ENCODE results near the gene PNPLA3. TPM values are rescaled to one million over a fixed set of nuclear protein-coding genes. Genes with fewer than 3 reads are reported as not detected.

PNPLA3 gene
- total and polyA plus RNA-seq, 2 of the 4 experiments (the other 2 are of a cell fraction) = 3.6 to 7.5 TPM

GRCh38 chr22:43974028-43974545 is 50.5 kb downstream of the PNPLA3 start:
- DNase-seq (no peak), ATAC-seq (ENCODE audit: low read depth) (no peak)
- H2AK5ac ChIP-seq (ENCODE audit: low read depth, low read length) = no peak overlapping the region
- POLR2A ChIA-PET (ENCODE audit: unreplicated experiment) = no interaction called here
- in situ Hi-C loops (cut with MboI; ENCODE audit: low sequenced_read_pairs) (no loop called here), intact Hi-C loops (cut with micrococcal nuclease) (no loop called here), dilution Hi-C loops (cut with HindIII; ENCODE audit: low sequenced_read_pairs, unreplicated experiment) (no loop called here)
- H3K9me3 ChIP-seq (ENCODE audit: control insufficient read depth, insufficient read depth, low read length) = no peaks in the 10 kb centered on the region
- H3K27ac ChIP-seq (ENCODE audit: insufficient read depth, low read length) = no peak overlapping the region
- no peak overlapping the region for H4K5ac ChIP-seq (ENCODE audit: low read depth, low read length)
- no peaks in the 10 kb centered on the region for H3K4me1 ChIP-seq (ENCODE audit: control insufficient read depth, insufficient read depth, low read length)
- no TSS peak for BruUV-seq (replicated peaks)
- H3K79me1 ChIP-seq (ENCODE audit: low read depth in 1 of 2, low read length in 2 of 2) = peaks cover 5% of the 10 kb centered on the region in 2 experiments; a peak in 3 of 4 replicates
- no peaks in the 10 kb centered on the region; the same call in none of the 2 replicates for H4K20me1 ChIP-seq (ENCODE audit: insufficient read depth, low read length)
- no peak overlapping the region for H2BK20ac ChIP-seq (ENCODE audit: low read depth, low read length)
- H3K18ac ChIP-seq (ENCODE audit: low read depth, low read length) = no peak overlapping the region
- H3K27me3 ChIP-seq (ENCODE audit: control insufficient read depth, insufficient read depth, low read length) = no peaks in the 10 kb centered on the region
- H2AFZ ChIP-seq (replicated peaks; ENCODE audit: low read length, poor library complexity) = no peak overlapping the region
- H3K4ac ChIP-seq (ENCODE audit: low read depth, low read length) = no peak overlapping the region
- peaks cover 68% of the 10 kb centered on the region for H3K36me3 ChIP-seq (ENCODE audit: control insufficient read depth, insufficient read depth, low read length)
- H2BK120ac ChIP-seq (ENCODE audit: low read depth, low read length) = no peak overlapping the region
- no peak overlapping the region for H3K56ac ChIP-seq (ENCODE audit: extremely low read depth, insufficient read depth, low read length)
- H3K23ac ChIP-seq (ENCODE audit: low read depth, low read length) = no peak overlapping the region
- H2BK15ac ChIP-seq (ENCODE audit: low read depth, low read length) = no peak overlapping the region
- WGBS, 2 experiments (ENCODE audit: extremely low coverage in 2 of 2, insufficient read length in 1 of 2) = 97% methylated on average over 11 of the region's 19 CpGs; no CpG with 5 or more reads in 1 of the 2 experiments
- H4K8ac ChIP-seq (ENCODE audit: low read depth in 2 of 2, low read length in 2 of 2) = no peak overlapping the region
- no peak overlapping the region for H2AK9ac ChIP-seq (replicated peaks; ENCODE audit: low read depth, low read length, poor library complexity)
- no peak overlapping the region for H4K91ac ChIP-seq (ENCODE audit: insufficient read depth, low read depth, low read length)
- no peak overlapping the region for H3K9ac ChIP-seq (ENCODE audit: low read depth, low read length)
- no peak overlapping the region for H2BK5ac ChIP-seq (ENCODE audit: low read depth, low read length, poor library complexity, severe bottlenecking)
- H3K4me2 ChIP-seq (ENCODE audit: low read depth, low read length) = no peak overlapping the region
- TF ChIP-seq POLR2A (IDR thresholded peaks at IDR 0.05; ENCODE audit: low read depth, low read length) = no peak
- TF ChIP-seq MAZ (IDR thresholded peaks at IDR 0.05; ENCODE audit: borderline replicate concordance, low read depth, low read length) = no peak
- no peak for TF ChIP-seq MAFK (IDR thresholded peaks at IDR 0.05; ENCODE audit: low read depth, low read length)
- no peak for TF ChIP-seq NFE2L2 (IDR thresholded peaks at IDR 0.05; ENCODE audit: low read depth, low read length)
- TF ChIP-seq SMC3 (IDR thresholded peaks at IDR 0.05; ENCODE audit: low read depth, low read length) = no peak
- no peak for TF ChIP-seq RCOR1 (IDR thresholded peaks at IDR 0.05; ENCODE audit: insufficient replicate concordance, low read length)
- TF ChIP-seq ELK1 (IDR thresholded peaks at IDR 0.05; ENCODE audit: borderline replicate concordance, low read depth, low read length) = no peak
- no peak for TF ChIP-seq FOS (IDR thresholded peaks at IDR 0.05; ENCODE audit: low read depth, low read length)
- no peak for TF ChIP-seq CTCF (conservative IDR thresholded peaks at IDR 0.05; ENCODE audit: low read depth, low read length)
- no peak for TF ChIP-seq CHD1 (IDR thresholded peaks at IDR 0.05; ENCODE audit: low read depth, low read length)
- no peak for TF ChIP-seq RAD21 (IDR thresholded peaks at IDR 0.05; ENCODE audit: low read length)
- TF ChIP-seq USF2 (IDR thresholded peaks at IDR 0.05; ENCODE audit: low read depth, low read length) = no peak
- TF ChIP-seq RFX5 (IDR thresholded peaks at IDR 0.05; ENCODE audit: low read depth, low read length) = no peak
- H3K9me1 ChIP-seq (ENCODE audit: insufficient read depth, low read length) = no peaks in the 10 kb centered on the region
- CTCF ChIA-PET = no interaction called here
- no peak overlapping the region for H3K14ac ChIP-seq (replicated peaks; ENCODE audit: low read depth, low read length)
- no peak overlapping the region for H3K4me3 ChIP-seq (ENCODE audit: insufficient read depth, low read depth, low read length)
